ENCODE measurements around the gene CPEB2. TPM values are rescaled to one million over a fixed set of nuclear protein-coding genes. Genes with fewer than 3 reads are reported as not detected.

The CPEB2 gene
- total RNA-seq, 1 donor from 2014 or later, result 3.5 TPM

GRCh38 chr4:15031993-15032675 is 29.9 kb downstream of the CPEB2 start:
- no peak overlapping the region for H3K4me3 ChIP-seq (ENCODE audit: low read depth, low read length)
- no peak for TF ChIP-seq CTCF (conservative IDR thresholded peaks at IDR 0.05; ENCODE audit: low read depth, low read length)
- DNase-seq (ENCODE audit: low read depth), result no peak

GRCh38 chr4:15034071-15034764 is 31.9 kb downstream of the CPEB2 start:
- TF ChIP-seq CTCF (conservative IDR thresholded peaks at IDR 0.05; ENCODE audit: low read depth, low read length), result no peak
- H3K4me3 ChIP-seq (ENCODE audit: low read depth, low read length), result no peak overlapping the region
- no peak for DNase-seq (ENCODE audit: low read depth)

GRCh38 chr4:15035159-15035558 is 32.9 kb downstream of the CPEB2 start:
- no peak for TF ChIP-seq CTCF (conservative IDR thresholded peaks at IDR 0.05; ENCODE audit: low read depth, low read length)
- no peak overlapping the region for H3K4me3 ChIP-seq (ENCODE audit: low read depth, low read length)
- DNase-seq (ENCODE audit: low read depth), result no peak

- no peak for TF ChIP-seq CTCF (conservative IDR thresholded peaks at IDR 0.05; ENCODE audit: low read depth, low read length)
- no peak for DNase-seq (ENCODE audit: low read depth)
Observed at GRCh38 chr4:15037923-15038541, 35.8 kb downstream of the CPEB2 start.

GRCh38 chr4:15040916-15041463 is 38.7 kb downstream of the CPEB2 start:
- H3K4me3 ChIP-seq (ENCODE audit: low read depth, low read length), result no peak overlapping the region
- no peak for TF ChIP-seq CTCF (conservative IDR thresholded peaks at IDR 0.05; ENCODE audit: low read depth, low read length)
- no peak for DNase-seq (ENCODE audit: low read depth)

More at GRCh38 chr4:15037923-15038541, 35.8 kb downstream of the CPEB2 start:
- no peak overlapping the region for H3K4me3 ChIP-seq (ENCODE audit: low read depth, low read length)

GRCh38 chr4:15042529-15043167 is 40.4 kb downstream of the CPEB2 start:
- no peak for TF ChIP-seq CTCF (conservative IDR thresholded peaks at IDR 0.05; ENCODE audit: low read depth, low read length)
- H3K4me3 ChIP-seq (ENCODE audit: low read depth, low read length), result no peak overlapping the region
- no peak for DNase-seq (ENCODE audit: low read depth)
